Kidney epithelial cell (primary cell): Measurements from ENCODE around the gene DLG2. TPM values are rescaled to one million over a fixed set of nuclear protein-coding genes. Genes with fewer than 3 reads are reported as not detected.

Experiments used
- DNase-seq: peaks from one replicate; pipeline ENCODE4 v3.0.0-alpha.2; 2010; ENCODE audit warnings: low read depth
- H3K27me3 ChIP-seq: 2 replicates; pipeline ENCODE4 v1.6.0; 2011; ENCODE audit warnings: low read length; ENCODE audit not compliant: control insufficient read depth, insufficient read depth
- H3K36me3 ChIP-seq: 2 replicates; pipeline ENCODE4 v1.5.1; 2011; ENCODE audit warnings: low read length; ENCODE audit not compliant: control insufficient read depth, insufficient read depth
- H3K4me3 ChIP-seq: 2 replicates; pipeline ENCODE4 v1.5.1; 2011; ENCODE audit warnings: low read depth, mild to moderate bottlenecking, control low read depth, low read length
- total RNA-seq: library from RNA; depleted of rRNA; stranded (reverse); fragments of >200 nt; gene quantifications from 2 replicates; pipeline ENCODE4 v1.2.3, GENCODE V29; 2015
- TF ChIP-seq, protein P1 (sequence below): IDR thresholded peaks from 2 replicates; pipeline ENCODE4 v1.5.1; 2011; ENCODE audit warnings: mild to moderate bottlenecking, moderate library complexity, low read length, control low read depth, inconsistent platforms; ENCODE audit not compliant: insufficient read depth, poor library complexity, severe bottlenecking

The DLG2 gene
- total RNA-seq, 1 donor from 2014 or later, result 0.75 TPM

DNA sequence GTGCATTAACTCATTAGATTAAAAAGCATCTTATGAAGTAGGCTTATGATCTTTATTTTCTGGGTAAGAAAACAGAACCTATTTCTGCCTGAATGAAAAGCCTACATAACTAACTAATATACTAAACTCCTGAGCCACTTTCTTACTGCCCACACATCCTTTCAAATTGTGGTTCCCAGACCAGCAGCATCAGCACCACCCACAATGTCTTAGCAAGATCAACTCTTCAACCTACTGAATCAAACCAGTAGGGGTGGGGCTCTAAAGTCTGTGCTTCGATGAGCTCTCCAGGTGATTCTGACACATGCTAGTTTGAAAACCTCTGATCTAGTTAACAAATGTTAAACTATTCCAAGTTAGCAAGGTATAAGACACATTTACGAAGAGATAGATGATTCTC is 462.4 kb downstream of the DLG2 start:
- no peak for DNase-seq
- TF ChIP-seq, protein P1, sequence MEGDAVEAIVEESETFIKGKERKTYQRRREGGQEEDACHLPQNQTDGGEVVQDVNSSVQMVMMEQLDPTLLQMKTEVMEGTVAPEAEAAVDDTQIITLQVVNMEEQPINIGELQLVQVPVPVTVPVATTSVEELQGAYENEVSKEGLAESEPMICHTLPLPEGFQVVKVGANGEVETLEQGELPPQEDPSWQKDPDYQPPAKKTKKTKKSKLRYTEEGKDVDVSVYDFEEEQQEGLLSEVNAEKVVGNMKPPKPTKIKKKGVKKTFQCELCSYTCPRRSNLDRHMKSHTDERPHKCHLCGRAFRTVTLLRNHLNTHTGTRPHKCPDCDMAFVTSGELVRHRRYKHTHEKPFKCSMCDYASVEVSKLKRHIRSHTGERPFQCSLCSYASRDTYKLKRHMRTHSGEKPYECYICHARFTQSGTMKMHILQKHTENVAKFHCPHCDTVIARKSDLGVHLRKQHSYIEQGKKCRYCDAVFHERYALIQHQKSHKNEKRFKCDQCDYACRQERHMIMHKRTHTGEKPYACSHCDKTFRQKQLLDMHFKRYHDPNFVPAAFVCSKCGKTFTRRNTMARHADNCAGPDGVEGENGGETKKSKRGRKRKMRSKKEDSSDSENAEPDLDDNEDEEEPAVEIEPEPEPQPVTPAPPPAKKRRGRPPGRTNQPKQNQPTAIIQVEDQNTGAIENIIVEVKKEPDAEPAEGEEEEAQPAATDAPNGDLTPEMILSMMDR, result no peak
- Histone ChIP-seq H3K27me3 (no peaks in the 10 kb centered on the region), H3K4me3 (no peak overlapping the region), H3K36me3 (no peaks in the 10 kb centered on the region)

DNA sequence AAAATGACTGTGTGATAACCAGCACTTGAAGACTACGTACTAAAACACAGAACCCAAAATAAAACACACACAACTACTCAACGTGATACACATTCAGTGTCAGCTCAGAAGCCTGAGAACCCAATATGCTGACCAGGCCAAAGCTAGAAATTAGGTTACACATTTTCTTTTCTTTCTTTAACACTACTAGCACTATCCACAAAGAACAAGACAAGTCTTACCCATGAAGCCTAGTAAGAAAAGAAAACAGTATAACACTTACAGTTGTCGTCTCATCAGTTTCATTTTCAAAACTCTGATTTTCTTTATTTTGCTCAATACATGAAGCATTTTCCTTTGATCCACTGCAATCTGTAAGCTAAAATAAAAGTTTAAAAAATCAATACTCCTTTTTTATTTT is 472.9 kb downstream of the DLG2 start:
- Histone ChIP-seq H3K27me3 (no peaks in the 10 kb centered on the region), H3K4me3 (no peak overlapping the region), H3K36me3 (no peaks in the 10 kb centered on the region)
- no peak for DNase-seq
- TF ChIP-seq, protein P1, result no peak

DNA sequence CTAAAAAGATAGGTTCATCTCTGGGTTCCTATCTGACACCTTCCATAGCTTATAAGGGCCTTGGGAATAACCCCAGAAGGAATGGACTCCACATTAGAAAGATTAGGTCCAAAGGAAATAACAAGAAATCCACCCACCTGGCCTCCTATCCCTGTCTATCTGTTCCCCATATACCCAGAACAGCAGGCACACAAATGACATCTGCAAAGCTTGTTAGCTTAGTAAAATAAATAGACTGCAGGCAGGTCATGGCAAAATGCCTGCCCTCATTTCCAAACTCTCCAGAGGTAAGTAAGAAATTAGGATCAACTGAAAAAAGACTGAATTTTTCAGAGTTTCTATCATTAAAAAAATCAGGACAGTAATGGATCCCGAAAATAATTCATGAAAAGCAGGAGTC is 489.5 kb downstream of the DLG2 start:
- no peak for DNase-seq
- Histone ChIP-seq H3K27me3 (peaks cover 2% of the 10 kb centered on the region), H3K4me3 (no peak overlapping the region), H3K36me3 (no peaks in the 10 kb centered on the region)
- TF ChIP-seq, protein P1, result no peak

DNA sequence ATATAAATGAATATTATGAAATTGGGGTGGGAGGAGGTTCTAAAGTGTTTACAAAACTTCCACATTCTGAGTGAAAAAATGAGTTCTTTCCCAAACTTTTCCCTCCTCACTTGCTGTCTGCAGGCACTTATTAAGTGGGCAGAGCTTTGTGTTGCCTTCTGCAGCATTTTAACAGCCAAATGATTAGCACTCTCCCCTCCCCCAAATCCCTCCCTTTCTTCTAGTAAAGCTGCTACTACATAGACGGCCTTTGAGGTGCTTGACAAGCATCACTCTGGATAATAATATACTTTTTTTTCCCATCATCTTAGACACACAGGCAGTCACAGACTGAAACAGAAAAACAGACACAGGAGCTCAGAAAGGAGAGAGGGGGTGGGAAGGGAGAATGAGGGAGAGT is 493.5 kb downstream of the DLG2 start:
- no peak for DNase-seq
- H3K36me3 ChIP-seq, result no peaks in the 10 kb centered on the region
- no peak overlapping the region for H3K4me3 ChIP-seq
- peaks cover 2% of the 10 kb centered on the region for H3K27me3 ChIP-seq
- TF ChIP-seq, protein P1, result no peak

DNA sequence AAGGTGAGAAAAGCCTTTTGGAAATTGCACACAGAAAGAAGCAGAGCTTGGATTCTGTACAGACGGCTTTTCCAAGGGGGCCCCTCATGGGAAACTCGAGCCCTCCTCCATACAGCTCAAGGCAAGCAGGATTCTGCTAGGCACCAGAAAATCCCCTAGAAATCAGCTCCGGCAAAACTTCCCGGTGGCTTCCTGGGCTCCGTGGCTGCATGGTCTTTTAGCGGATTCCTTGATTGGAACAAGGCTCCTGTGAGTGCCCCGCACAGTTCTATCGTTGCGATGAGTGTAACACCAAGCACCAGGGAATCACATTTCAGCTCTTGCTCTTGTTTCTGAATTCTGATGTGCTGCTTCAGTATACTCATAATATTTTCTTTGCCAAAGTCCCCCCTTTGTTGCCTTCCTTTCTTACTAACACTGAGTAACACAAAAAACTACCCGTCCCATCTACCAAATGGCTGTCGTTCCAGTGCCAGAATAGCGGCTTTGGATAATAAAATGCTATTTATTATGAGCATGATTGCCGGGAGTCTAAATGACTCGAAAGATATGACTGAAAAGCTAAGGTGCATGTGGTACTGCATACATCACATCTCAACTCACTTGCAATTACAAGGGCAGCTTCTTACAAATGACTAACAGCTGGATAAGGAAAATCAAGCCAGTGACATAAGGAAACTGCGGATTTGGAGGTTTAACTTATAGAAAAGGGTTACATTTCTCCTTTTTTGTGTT is 494.1 kb downstream of the DLG2 start:
- no peak for DNase-seq
- TF ChIP-seq, protein P1, result no peak
- H3K4me3 ChIP-seq, result peak overlapping the region; percentile 10
- no peaks in the 10 kb centered on the region for H3K36me3 ChIP-seq
- H3K27me3 ChIP-seq, result peaks cover 2% of the 10 kb centered on the region

DNA sequence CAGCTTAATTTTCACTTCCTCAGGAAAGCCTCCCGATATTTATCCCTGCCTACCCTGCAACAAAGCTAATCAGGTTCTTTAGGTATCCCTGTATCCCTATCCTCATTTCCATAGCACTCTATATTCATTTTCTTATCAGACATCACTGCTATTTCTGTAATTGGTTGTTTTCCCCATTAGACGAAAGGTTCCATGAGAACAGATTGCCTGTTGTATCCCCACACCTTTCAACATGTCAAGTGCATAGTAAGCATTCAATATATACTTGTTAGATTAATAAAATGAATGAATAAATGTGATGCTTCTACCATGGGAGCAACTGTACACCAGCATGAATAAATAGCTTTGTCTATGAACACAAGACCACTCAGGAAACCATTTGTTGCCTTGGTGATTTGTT is 499.8 kb downstream of the DLG2 start:
- TF ChIP-seq, protein P1, result no peak
- Histone ChIP-seq H3K4me3 (no peak overlapping the region), H3K27me3 (no peaks in the 10 kb centered on the region), H3K36me3 (no peaks in the 10 kb centered on the region)
- no peak for DNase-seq
